Activated CD4-positive, alpha-beta T cell treated with anti-CD3 and anti-CD28 coated beads, Interleukin-10, Interleukin-2, amounts not matched to agents 100 ng/mL and 50 ng/mL, durations not matched to agents 16 hours and 8 hours (primary cell): ENCODE data around the gene MAP2K2.

Source experiments
- DNase-seq: peaks from one replicate; pipeline ENCODE4 v3.0.0-alpha.2; 2020

MAP2K2 gene

GRCh38 chr19:4058693-4059452, 65.0 kb downstream of the MAP2K2 start:
- DNase-seq: no peak

- DNase-seq: no peak
Observed at GRCh38 chr19:4057931-4058692, 65.8 kb downstream of the MAP2K2 start.

- DNase-seq: no peak
Observed at GRCh38 chr19:4055209-4055552, 68.7 kb downstream of the MAP2K2 start.

- DNase-seq: no peak
Observed at GRCh38 chr19:4054441-4055208, 69.3 kb downstream of the MAP2K2 start.

GRCh38 chr19:4053423-4054324, 70.2 kb downstream of the MAP2K2 start:
- no peak for DNase-seq

GRCh38 chr19:4052993-4053422, 70.9 kb downstream of the MAP2K2 start:
- no peak for DNase-seq

- no peak for DNase-seq
Observed at GRCh38 chr19:4052114-4052992, 71.6 kb downstream of the MAP2K2 start.

GRCh38 chr19:4051175-4052101, 72.5 kb downstream of the MAP2K2 start:
- DNase-seq: no peak

GRCh38 chr19:4049432-4049831, 74.5 kb downstream of the MAP2K2 start:
- DNase-seq: no peak

GRCh38 chr19:4046946-4047683, 76.8 kb downstream of the MAP2K2 start:
- no peak for DNase-seq

- no peak for DNase-seq
Observed at GRCh38 chr19:4046362-4046691, 77.6 kb downstream of the MAP2K2 start.

- DNase-seq: no peak
Observed at GRCh38 chr19:4045597-4046361, 78.1 kb downstream of the MAP2K2 start.

GRCh38 chr19:4044990-4045465, 78.9 kb downstream of the MAP2K2 start:
- DNase-seq: no peak

- DNase-seq: no peak
Observed at GRCh38 chr19:4043966-4044715, 79.8 kb downstream of the MAP2K2 start.

GRCh38 chr19:4043401-4043800, 80.5 kb downstream of the MAP2K2 start:
- DNase-seq: no peak

GRCh38 chr19:4042731-4043082, 81.2 kb downstream of the MAP2K2 start:
- DNase-seq: no peak

- no peak for DNase-seq
Observed at GRCh38 chr19:4042064-4042730, 81.7 kb downstream of the MAP2K2 start.
